Islet of Langerhans (tissue), 1 donor: ENCODE results near the gene EPG5.
A peak's percentile ranks its signal among the peaks of the same experiment; 100 is the strongest.
"Not testable (repeated sequence)": the region's sequence is repeated elsewhere in the genome, so short reads cannot be mapped to it uniquely, and the experiment has no call there.

Source experiments
- FAIRE-seq: peaks from one replicate; lab custom pipeline; 2011; peaks lifted over from hg19 to GRCh38; lab: Jason Lieb, UNC

Gene EPG5

GRCh38 chr18:45865466-45865865, 101.7 kb downstream of the EPG5 start:
- FAIRE-seq = no peak

- no peak for FAIRE-seq
Measured at GRCh38 chr18:45864081-45864480, 103.0 kb downstream of the EPG5 start.

- FAIRE-seq = no peak
Measured at GRCh38 chr18:45863469-45863868, 103.7 kb downstream of the EPG5 start.

GRCh38 chr18:45861926-45862325, 105.2 kb downstream of the EPG5 start:
- FAIRE-seq = no peak

GRCh38 chr18:45860971-45861370, 106.2 kb downstream of the EPG5 start:
- no peak for FAIRE-seq

- peak; percentile 74 for FAIRE-seq
Measured at GRCh38 chr18:45860492-45860891, 106.6 kb downstream of the EPG5 start.

- FAIRE-seq = no peak
Measured at GRCh38 chr18:45859334-45859733, 107.8 kb downstream of the EPG5 start.

- FAIRE-seq = no peak
Measured at GRCh38 chr18:45856531-45856930, 110.6 kb downstream of the EPG5 start.

GRCh38 chr18:45854036-45854586, 113.0 kb downstream of the EPG5 start:
- FAIRE-seq = no peak

GRCh38 chr18:45852631-45853030, 114.5 kb downstream of the EPG5 start:
- no peak for FAIRE-seq

- FAIRE-seq = no peak
Measured at GRCh38 chr18:45851161-45851925, 115.8 kb downstream of the EPG5 start.

- no peak for FAIRE-seq
Measured at GRCh38 chr18:45850021-45850420, 117.1 kb downstream of the EPG5 start.

GRCh38 chr18:45849529-45849928, 117.6 kb downstream of the EPG5 start:
- FAIRE-seq = no peak

GRCh38 chr18:45848643-45849042, 118.5 kb downstream of the EPG5 start:
- not testable (repeated sequence) for FAIRE-seq

- no peak for FAIRE-seq
Measured at GRCh38 chr18:45847119-45847518, 120.0 kb downstream of the EPG5 start.

- FAIRE-seq = no peak
Measured at GRCh38 chr18:45845410-45845809, 121.7 kb downstream of the EPG5 start.

- FAIRE-seq = no peak
Measured at GRCh38 chr18:45844938-45845337, 122.2 kb downstream of the EPG5 start.

GRCh38 chr18:45843019-45843418, 124.1 kb downstream of the EPG5 start:
- no peak for FAIRE-seq

- no peak for FAIRE-seq
Measured at GRCh38 chr18:45841765-45842442, 125.2 kb downstream of the EPG5 start.

GRCh38 chr18:45841060-45841764, 125.9 kb downstream of the EPG5 start:
- FAIRE-seq = no peak

- no peak for FAIRE-seq
Measured at GRCh38 chr18:45839414-45840395, 127.4 kb downstream of the EPG5 start.
